ENCODE results near the gene STK11IP. TPM values are rescaled to one million over a fixed set of nuclear protein-coding genes. Genes with fewer than 3 reads are reported as not detected.
A peak's percentile ranks its signal among the peaks of the same experiment; 100 is the strongest.

Gene STK11IP
- total RNA-seq, 2 donors from 2014 or later = 20.0 to 25.3 TPM

GRCh38 chr2:219572237-219573001, 25.2 kb upstream of the STK11IP start, which contains the start of gene INHA:
INHA (plus strand) TSS chr2:219572310; CDS start chr2:219572375, 65 bp downstream.
- peak within 1 kb of the TSS; percentile 82 to 93 for H3K27ac ChIP-seq
- H3K4me1 ChIP-seq (ENCODE audit: control insufficient read depth in 1 of 2, low read depth in 2 of 2) = peaks cover 7 to 18% of the 10 kb centered on the region in 2 donors
- no peaks in the 10 kb centered on the region for H3K27me3 ChIP-seq (replicated peaks; ENCODE audit: insufficient read depth)
- ATAC-seq (ENCODE audit: insufficient number of reproducible peaks, low FRiP score, low read depth) (no peak), DNase-seq (ENCODE audit: low spot score) (no peak)
- H3K4me3 ChIP-seq = peak within 1 kb of the TSS; percentile 89
- TF ChIP-seq, protein P1, sequence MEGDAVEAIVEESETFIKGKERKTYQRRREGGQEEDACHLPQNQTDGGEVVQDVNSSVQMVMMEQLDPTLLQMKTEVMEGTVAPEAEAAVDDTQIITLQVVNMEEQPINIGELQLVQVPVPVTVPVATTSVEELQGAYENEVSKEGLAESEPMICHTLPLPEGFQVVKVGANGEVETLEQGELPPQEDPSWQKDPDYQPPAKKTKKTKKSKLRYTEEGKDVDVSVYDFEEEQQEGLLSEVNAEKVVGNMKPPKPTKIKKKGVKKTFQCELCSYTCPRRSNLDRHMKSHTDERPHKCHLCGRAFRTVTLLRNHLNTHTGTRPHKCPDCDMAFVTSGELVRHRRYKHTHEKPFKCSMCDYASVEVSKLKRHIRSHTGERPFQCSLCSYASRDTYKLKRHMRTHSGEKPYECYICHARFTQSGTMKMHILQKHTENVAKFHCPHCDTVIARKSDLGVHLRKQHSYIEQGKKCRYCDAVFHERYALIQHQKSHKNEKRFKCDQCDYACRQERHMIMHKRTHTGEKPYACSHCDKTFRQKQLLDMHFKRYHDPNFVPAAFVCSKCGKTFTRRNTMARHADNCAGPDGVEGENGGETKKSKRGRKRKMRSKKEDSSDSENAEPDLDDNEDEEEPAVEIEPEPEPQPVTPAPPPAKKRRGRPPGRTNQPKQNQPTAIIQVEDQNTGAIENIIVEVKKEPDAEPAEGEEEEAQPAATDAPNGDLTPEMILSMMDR (IDR thresholded peaks at IDR 0.05) = no peak
- H3K9me3 ChIP-seq = no peaks in the 10 kb centered on the region
- H3K36me3 ChIP-seq = peaks cover 3% of the 10 kb centered on the region

GRCh38 chr2:219573166-219573565, 24.5 kb upstream of the STK11IP start:
- ATAC-seq (ENCODE audit: insufficient number of reproducible peaks, low FRiP score, low read depth) = no peak
- Histone ChIP-seq H3K27ac (no peak overlapping the region), H3K27me3 (replicated peaks; ENCODE audit: insufficient read depth) (no peaks in the 10 kb centered on the region), H3K4me3 (no peak overlapping the region), H3K9me3 (no peaks in the 10 kb centered on the region), H3K36me3 (peaks cover 3% of the 10 kb centered on the region), H3K4me1 (ENCODE audit: control insufficient read depth in 1 of 2, low read depth in 2 of 2) (peaks cover 7 to 18% of the 10 kb centered on the region in 2 donors)
- no peak for DNase-seq (ENCODE audit: low spot score)
- TF ChIP-seq, protein P1 (IDR thresholded peaks at IDR 0.05) = no peak

DNA sequence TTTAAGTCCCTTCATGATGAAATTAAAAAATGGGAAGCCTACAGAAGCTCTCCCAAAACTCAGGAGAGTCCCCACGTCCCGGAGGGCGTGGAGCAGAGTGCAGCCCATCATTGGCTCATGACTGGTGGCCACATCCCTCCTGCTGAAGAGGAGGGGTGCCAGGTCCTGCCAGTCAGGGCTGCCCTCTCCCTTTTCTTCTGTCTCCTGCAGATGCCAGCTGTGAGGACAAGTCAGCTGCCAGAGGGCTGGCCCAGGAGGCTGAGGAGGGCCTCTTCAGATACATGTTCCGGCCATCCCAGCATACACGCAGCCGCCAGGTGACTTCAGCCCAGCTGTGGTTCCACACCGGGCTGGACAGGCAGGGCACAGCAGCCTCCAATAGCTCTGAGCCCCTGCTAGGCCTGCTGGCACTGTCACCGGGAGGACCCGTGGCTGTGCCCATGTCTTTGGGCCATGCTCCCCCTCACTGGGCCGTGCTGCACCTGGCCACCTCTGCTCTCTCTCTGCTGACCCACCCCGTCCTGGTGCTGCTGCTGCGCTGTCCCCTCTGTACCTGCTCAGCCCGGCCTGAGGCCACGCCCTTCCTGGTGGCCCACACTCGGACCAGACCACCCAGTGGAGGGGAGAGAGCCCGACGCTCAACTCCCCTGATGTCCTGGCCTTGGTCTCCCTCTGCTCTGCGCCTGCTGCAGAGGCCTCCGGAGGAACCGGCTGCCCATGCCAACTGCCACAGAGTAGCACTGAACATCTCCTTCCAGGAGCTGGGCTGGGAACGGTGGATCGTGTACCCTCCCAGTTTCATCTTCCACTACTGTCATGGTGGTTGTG, 23.0 kb upstream of the STK11IP start:
- no peak for DNase-seq (ENCODE audit: low spot score)
- TF ChIP-seq, protein P1 (IDR thresholded peaks at IDR 0.05) = no peak
- Histone ChIP-seq H3K27me3 (replicated peaks; ENCODE audit: insufficient read depth) (no peaks in the 10 kb centered on the region), H3K27ac (no peak overlapping the region), H3K9me3 (no peaks in the 10 kb centered on the region), H3K36me3 (no peaks in the 10 kb centered on the region), H3K4me3 (no peak overlapping the region), H3K4me1 (ENCODE audit: control insufficient read depth in 1 of 2, low read depth in 2 of 2) (peaks cover 4 to 15% of the 10 kb centered on the region in 2 donors)
- no peak for ATAC-seq (ENCODE audit: insufficient number of reproducible peaks, low FRiP score, low read depth)

GRCh38 chr2:219575566-219576504, 21.8 kb upstream of the STK11IP start:
- TF ChIP-seq, protein P1 (IDR thresholded peaks at IDR 0.05) = no peak
- no peaks in the 10 kb centered on the region for H3K27me3 ChIP-seq (replicated peaks; ENCODE audit: insufficient read depth)

More at GRCh38 chr2:219575566-219576504, 21.8 kb upstream of the STK11IP start:
- H3K27ac ChIP-seq = no peak overlapping the region
- DNase-seq (ENCODE audit: low spot score) (no peak), ATAC-seq (ENCODE audit: insufficient number of reproducible peaks, low FRiP score, low read depth) (no peak)
- peaks cover 0 to 9% of the 10 kb centered on the region in 2 donors for H3K4me1 ChIP-seq (ENCODE audit: control insufficient read depth in 1 of 2, low read depth in 2 of 2)
- H3K4me3 ChIP-seq = no peak overlapping the region
- no peaks in the 10 kb centered on the region for H3K9me3 ChIP-seq
- H3K36me3 ChIP-seq = no peaks in the 10 kb centered on the region

Measured in thoracic aorta (tissue), 2 donors.